HG02885 (cell line): ENCODE measurements around the gene NCKAP5L.

ENCODE experiments used
- ATAC-seq: cut with Tn5 transposase; IDR thresholded peaks from one replicate; pipeline ENCODE4 v1.9.1; 2021; ENCODE audit warnings: mild to moderate bottlenecking; ENCODE audit not compliant: unreplicated experiment, poor library complexity

The NCKAP5L gene

DNA sequence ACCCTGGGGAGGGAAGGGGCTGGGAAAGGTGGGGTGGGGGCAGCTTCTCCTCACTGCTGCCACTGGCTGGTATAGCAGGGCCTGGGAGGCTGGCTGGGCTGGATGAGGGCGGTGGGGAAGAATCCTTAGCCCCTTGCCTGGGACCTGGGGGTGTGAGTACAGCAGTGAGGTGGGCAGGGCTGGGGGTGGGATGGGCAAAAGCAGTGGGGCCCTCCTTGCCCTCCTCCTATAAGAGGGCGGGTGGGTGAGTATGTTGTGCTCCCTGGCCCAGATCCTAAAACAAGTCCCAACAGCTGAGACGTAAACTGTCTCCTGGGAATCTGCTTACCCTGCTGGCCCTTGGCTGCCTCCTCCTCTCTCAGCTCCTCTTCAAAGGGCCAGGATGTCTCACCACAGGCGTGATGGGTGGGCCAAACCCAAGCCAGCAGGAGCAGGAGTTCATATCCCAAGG is 2.2 kb downstream of the NCKAP5L start:
- ATAC-seq: no peak

- ATAC-seq: no peak
These were observed 2.7 kb downstream of the NCKAP5L start for GRCh38 chr12:49825360-49825970.

DNA sequence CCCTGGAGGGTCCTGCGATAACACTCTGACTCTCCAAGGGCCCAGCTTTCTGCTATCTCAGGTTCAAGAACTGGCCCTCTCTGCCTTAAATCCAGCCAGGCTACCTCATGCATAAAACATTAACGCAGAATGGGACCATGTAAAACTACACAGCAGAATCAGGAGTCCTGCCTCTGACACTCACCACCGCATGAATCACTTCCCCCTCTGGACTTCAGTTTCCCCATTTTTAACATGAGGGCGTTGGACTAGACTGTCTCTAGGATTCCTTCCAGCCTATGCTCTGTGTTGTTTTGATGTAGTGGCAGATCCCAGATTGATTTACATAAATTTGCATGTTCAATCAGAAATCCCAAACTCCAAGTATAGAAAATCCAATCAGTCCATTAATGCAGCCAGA is 3.3 kb downstream of the NCKAP5L start:
- no peak for ATAC-seq

- no peak for ATAC-seq
These were observed 3.8 kb downstream of the NCKAP5L start for GRCh38 chr12:49824416-49824815.

DNA sequence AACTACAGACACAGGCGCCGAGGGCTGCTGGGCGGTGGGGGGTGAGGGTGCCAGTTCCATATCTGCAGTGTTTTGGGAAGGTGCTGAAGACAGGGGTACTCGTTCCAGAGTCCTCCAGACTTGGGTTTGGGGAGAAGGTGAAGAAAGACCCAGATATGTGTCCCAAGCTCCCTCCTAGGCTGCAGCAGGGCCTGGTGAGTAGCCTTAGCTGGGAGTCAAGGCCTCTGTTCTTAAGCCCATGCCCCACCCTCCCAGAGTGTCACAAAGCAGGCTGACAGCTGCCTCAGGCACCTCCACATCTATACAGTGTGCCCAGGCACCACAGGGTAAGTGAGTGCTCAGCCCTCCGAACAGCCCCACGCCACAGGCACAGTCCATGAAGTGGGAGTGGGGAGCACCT is 4.3 kb downstream of the NCKAP5L start:
- no peak for ATAC-seq

GRCh38 chr12:49823350-49823749 is 4.9 kb downstream of the NCKAP5L start:
- no peak for ATAC-seq

- ATAC-seq: no peak
These were observed 6.6 kb downstream of the NCKAP5L start for GRCh38 chr12:49821373-49822287.

GRCh38 chr12:49819786-49820185 is 8.4 kb downstream of the NCKAP5L start:
- ATAC-seq: no peak

DNA sequence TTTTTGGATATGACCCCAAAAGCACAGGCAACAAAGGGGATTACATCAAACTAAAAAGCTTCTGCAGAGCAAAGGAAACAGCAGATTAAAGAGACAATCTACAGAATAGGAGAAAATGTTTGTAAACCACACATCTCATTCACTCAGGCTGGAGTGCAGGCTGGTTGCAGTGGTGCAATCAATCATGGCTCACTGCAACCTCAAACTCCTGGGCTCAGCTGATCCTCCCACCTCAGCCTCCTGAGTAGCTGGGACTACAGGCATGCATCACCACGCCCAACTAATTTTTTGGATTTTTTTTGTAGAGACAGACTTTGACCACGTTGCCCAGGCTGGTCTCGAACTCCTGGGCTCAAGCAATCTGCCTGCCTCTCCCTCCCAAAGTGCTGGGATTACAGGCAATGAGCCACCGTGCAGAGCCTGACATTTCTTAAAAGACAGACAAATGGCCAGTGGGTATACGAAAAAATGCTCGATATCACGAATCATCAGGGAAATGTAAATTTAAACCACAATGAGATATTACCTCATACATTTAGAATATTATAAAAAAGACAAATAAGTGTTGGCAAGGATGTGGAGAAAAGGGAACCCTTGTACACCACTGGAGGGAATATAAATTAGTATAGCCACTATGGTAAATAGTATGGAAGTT is 9.8 kb downstream of the NCKAP5L start:
- no peak for ATAC-seq

- no peak for ATAC-seq
These were observed 15.1 kb downstream of the NCKAP5L start for GRCh38 chr12:49813131-49813530.

DNA sequence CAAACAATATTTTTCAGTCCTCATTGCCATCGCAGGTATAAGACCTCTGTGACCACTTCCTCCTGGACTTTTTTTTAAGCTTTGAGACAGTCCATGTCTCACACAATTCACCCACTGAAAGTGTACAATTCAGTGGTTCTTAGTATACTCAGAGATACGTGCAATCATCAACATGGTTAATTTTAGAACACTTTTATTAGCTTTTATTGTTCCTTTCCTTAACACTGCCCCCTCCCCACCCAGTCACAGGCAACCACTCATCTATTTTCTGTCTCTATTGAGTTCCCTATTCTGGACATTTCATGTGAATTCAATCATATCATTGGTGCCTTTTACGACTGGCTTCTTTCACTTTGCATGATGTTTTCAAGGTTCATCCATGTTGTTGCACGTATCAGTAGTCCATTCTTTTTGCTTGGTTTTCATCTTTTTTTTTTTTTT is 16.2 kb downstream of the NCKAP5L start:
- ATAC-seq: no peak

DNA sequence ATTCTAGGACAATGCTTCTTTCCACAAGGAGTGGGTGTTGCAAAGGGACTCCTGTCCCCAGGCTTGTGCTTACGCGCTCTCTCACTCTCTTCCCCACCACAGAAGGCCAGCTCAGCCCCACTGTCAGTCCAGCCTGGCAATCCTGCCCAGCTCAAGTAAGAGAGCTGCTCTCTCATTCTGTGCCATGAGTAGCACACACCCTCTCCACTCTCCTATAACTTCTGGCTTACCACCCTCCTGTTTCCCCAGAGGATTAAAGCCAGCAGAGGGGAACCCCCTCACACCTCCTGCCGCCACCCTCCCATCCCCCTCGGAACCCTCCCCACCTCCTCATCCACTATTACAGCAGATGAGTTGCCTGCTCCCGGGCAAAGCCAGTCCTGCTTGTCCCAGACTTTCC is 17.1 kb downstream of the NCKAP5L start:
- ATAC-seq: no peak

DNA sequence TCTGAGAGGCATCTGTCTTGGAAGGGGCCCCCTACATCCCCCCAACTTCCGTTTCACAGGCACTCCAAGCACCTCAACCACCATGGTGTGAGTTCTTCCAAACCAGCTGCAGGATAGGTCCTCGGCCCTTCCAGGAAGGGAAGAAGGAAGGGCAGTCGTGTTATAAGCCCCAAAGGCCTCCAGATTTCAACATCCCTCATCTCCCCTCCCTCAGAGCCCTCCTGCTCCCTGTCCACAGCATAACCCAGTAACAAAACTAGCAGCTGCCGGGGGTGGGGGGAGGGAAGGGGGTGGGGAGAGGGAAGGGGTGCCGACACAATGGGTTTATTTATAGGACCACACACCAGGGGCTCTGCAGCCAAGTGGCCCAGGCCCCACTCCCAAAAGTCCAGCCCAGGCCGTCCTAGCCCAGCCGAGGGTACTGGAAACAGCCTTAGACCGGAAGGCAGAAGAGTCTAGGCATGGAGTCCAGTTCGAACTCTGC is 18.3 kb downstream of the NCKAP5L start:
- ATAC-seq: no peak

- no peak for ATAC-seq
These were observed 18.8 kb downstream of the NCKAP5L start for GRCh38 chr12:49809381-49809905.

DNA sequence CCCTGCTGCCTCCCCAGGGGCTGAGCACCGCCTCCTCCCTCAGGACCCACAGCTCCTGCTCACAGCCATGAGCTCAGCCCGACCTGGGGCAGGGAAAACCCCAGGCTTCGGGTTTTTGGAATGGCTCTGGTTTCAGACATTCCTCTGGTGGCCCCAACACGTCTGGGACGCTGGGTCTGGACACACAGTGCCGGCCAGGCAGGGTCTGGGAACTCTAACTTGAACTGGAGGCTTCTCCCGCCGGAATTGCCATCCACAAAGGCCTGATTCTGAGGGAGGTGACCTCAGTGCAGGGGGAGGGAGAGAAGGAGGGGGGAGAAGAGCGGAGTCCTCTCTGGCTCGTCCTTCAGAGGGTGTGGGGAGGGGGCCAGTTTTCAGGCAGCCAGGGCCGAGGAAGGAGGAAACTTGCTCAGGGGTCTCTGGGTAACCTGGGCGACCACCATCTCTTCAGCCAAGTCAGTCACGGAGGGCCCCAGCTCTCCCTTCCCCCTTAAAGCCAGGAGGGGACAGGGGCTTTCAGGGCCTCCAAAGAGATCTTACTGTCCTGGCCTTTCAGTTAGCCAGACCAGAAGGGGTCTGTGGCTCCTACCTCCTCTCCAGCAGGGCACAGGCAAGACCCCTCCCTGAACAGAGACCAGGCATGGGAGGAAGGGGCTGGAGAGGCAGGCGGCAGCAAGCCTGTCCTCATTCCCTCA is 19.4 kb downstream of the NCKAP5L start:
- ATAC-seq: no peak

GRCh38 chr12:49807991-49808580 is 20.1 kb downstream of the NCKAP5L start:
- no peak for ATAC-seq

- ATAC-seq: no peak
These were observed 21.3 kb downstream of the NCKAP5L start for GRCh38 chr12:49806877-49807276.

DNA sequence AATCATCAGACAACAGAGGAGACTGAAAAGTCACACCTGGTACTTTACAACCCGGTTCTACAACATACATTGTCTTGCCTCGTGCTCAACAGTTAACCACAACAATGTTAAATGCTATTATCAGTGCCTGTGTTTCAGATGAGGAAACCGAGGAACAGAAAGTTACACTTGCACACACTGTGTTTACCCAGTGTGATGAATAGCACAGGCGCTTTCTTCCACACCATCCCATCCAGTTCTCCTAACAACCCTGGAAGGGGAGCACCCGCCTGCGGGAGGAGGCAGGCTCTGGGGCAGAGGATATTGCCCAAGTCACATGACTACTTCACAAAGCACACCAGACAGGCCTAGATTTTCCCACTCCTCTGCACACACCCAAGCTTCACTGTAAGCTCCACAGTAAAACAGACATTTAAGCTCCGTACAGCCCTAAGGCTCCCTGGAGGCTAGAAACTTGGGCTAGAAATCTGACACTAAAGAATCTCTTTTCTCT is 21.8 kb downstream of the NCKAP5L start:
- ATAC-seq: no peak

GRCh38 chr12:49805409-49805808 is 22.8 kb downstream of the NCKAP5L start:
- no peak for ATAC-seq

GRCh38 chr12:49804821-49805220 is 23.4 kb downstream of the NCKAP5L start:
- no peak for ATAC-seq
